Gastrocnemius medialis (tissue), 4 donors: Measurements from ENCODE around the gene B3GNT9. TPM values are rescaled to one million over a fixed set of nuclear protein-coding genes. Genes with fewer than 3 reads are reported as not detected.
A peak's percentile ranks its signal among the peaks of the same experiment; 100 is the strongest.

Source experiments
- ATAC-seq, 2 donors: fragments of 150-250 bp; one replicate each; pipeline ENCODE4 v1.9.1; 2016
- DNase-seq, 2 donors: peaks; one replicate each; pipeline ENCODE4 v3.0.0-alpha.2; 2019
- H3K27ac ChIP-seq, 4 donors: fragments of 200-600 bp; sonication (generic); 1 replicate in 1 of 4; 2 replicates in 3 of 4; pipeline ENCODE4 v1.5.1; 2016 to 2018; ENCODE audit warnings: mild to moderate bottlenecking in 2 of 4, moderate library complexity in 1 of 4
- H3K27me3 ChIP-seq, 3 donors: fragments of 200-600 bp; sonication (generic) in 2 of 3; 1 replicate in 1 of 3; 2 replicates in 2 of 3; pipeline versions ENCODE4 v1.5.1 to v1.6.0; 2016 to 2019; ENCODE audit warnings: mild to moderate bottlenecking in 1 of 3, moderate library complexity in 1 of 3
- H3K36me3 ChIP-seq, 2 donors: fragments of 200-600 bp; sonication (generic) in 1 of 2; one replicate each; pipeline ENCODE4 v1.5.1; 2017 to 2018
- H3K4me1 ChIP-seq, 2 donors: fragments of 200-600 bp; sonication (generic) in 1 of 2; one replicate each; pipeline ENCODE4 v1.5.1; 2016 to 2017; ENCODE audit warnings: mild to moderate bottlenecking in 2 of 2
- H3K4me3 ChIP-seq, 4 donors: fragments of 200-600 bp; sonication (generic) in 3 of 4; 1 replicate in 1 of 4; 2 replicates in 3 of 4; pipeline ENCODE4 v1.5.1; 2016 to 2019; ENCODE audit warnings: mild to moderate bottlenecking in 2 of 4
- H3K9me3 ChIP-seq, 3 donors: fragments of 200-600 bp; sonication (generic) in 2 of 3; 1 replicate in 1 of 3; 2 replicates in 2 of 3; pipeline ENCODE4 v1.5.1; 2016 to 2019
- POLR2A ChIP-seq, 2 donors: fragments of 450-650 bp; IDR thresholded peaks; one replicate each; pipeline ENCODE4 v1.6.1; 2017; ENCODE audit warnings: antibody characterized with exemption in 2 of 2, mild to moderate bottlenecking in 2 of 2, moderate library complexity in 2 of 2
- in situ Hi-C, 4 donors: fragments of 200-750 bp; cut with MboI; loops; one replicate each; pipeline versions ENCODE4 v1.15.0 to v1.8.0; 2017; ENCODE audit warnings: low sequenced_read_pairs in 4 of 4
- intact Hi-C: fragments of 100-400 bp; cut with DNase I; formaldehyde crosslinking; loops from one replicate; pipeline ENCODE4 v1.15.1; 2023; ENCODE audit warnings: low total_unique reads
- total RNA-seq, 4 donors: library from RNA; depleted of rRNA; stranded (reverse); fragments of >200 nt; gene quantifications; one replicate each; pipeline versions ENCODE4 v1.1.0 to v1.2.3, GENCODE V29; 2016
- TF ChIP-seq, protein P1 (sequence below), 5 experiments: fragments of 450-650 bp in 3 of 5; fragments of 200-600 bp in 2 of 5; sonication (generic) in 2 of 5; IDR thresholded peaks in 4 of 5; conservative IDR thresholded peaks in 1 of 5; 1 replicate in 4 of 5; 2 replicates in 1 of 5; pipeline ENCODE4 v1.5.1; 2016 to 2019; ENCODE audit warnings: antibody characterized with exemption in 5 of 5, mild to moderate bottlenecking in 3 of 5, moderate library complexity in 3 of 5

B3GNT9 gene
- total RNA-seq, 4 donors from 2014 or later: 1.5 to 3.1 (median 2.6) TPM

DNA sequence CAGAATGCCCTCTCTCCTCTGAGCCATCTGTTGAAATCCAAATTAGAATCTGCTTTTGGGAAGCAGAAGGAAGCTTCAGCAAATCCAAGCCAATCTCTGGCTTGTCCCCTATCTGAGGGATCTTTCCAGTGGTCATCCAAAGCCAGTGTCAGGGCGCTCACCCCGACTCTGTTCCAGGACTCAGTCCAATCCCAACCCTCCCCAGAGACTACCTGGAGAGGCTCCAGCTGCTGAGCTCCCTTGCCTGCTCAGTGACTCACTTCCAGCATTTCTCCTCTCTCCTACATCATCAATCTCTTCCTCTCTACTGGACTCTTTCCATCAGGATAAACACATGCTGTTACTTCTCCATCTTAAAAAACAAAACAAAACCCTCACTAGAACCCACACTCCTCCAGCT, 30.5 kb upstream of the B3GNT9 start:
- Histone ChIP-seq H3K4me1 (peaks cover 30 to 37% of the 10 kb centered on the region in 2 donors), H3K27me3 (no peaks in the 10 kb centered on the region), H3K27ac (peak overlapping the region in 3 of 4 donors; percentile 38 to 57 (median 51)), H3K4me3 (no peak overlapping the region), H3K9me3 (no peaks in the 10 kb centered on the region), H3K36me3 (no peaks in the 10 kb centered on the region)
- ATAC-seq (no peak), DNase-seq (no peak)
- in situ Hi-C loops: no loop called here
- intact Hi-C loops: no loop called here
- no peak for TF ChIP-seq POLR2A (IDR thresholded peaks at IDR 0.05)
- TF ChIP-seq, protein P1, sequence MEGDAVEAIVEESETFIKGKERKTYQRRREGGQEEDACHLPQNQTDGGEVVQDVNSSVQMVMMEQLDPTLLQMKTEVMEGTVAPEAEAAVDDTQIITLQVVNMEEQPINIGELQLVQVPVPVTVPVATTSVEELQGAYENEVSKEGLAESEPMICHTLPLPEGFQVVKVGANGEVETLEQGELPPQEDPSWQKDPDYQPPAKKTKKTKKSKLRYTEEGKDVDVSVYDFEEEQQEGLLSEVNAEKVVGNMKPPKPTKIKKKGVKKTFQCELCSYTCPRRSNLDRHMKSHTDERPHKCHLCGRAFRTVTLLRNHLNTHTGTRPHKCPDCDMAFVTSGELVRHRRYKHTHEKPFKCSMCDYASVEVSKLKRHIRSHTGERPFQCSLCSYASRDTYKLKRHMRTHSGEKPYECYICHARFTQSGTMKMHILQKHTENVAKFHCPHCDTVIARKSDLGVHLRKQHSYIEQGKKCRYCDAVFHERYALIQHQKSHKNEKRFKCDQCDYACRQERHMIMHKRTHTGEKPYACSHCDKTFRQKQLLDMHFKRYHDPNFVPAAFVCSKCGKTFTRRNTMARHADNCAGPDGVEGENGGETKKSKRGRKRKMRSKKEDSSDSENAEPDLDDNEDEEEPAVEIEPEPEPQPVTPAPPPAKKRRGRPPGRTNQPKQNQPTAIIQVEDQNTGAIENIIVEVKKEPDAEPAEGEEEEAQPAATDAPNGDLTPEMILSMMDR (IDR thresholded peaks at IDR 0.05 in 4 of 5, conservative IDR thresholded peaks at IDR 0.05 in 1 of 5): no peak

DNA sequence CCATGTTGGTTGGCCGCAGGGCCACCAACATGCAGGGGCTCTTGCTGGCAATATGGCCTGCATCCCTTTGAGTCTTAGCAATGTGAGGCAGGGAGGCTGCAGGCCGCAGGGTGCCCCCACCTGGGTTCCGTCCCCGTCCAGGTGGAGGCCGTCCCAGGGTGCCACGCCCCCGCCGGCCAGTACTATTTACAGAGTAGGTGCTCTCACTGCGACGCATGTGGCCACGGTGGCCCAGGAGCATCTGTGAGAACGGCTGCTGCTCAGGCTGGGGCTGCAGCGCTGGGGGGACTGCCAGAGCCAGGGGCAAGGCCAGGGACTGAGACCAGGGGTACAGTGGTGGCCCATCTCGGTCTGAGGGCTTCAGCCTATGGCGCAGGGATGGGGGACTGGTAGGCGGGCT, 29.4 kb upstream of the B3GNT9 start:
- H3K27me3 ChIP-seq: no peaks in the 10 kb centered on the region
- no peak for DNase-seq
- H3K36me3 ChIP-seq: no peaks in the 10 kb centered on the region
- H3K4me1 ChIP-seq: peaks cover 33 to 35% of the 10 kb centered on the region in 2 donors
- no peak for TF ChIP-seq POLR2A (IDR thresholded peaks at IDR 0.05)
- TF ChIP-seq, protein P1 (IDR thresholded peaks at IDR 0.05 in 4 of 5, conservative IDR thresholded peaks at IDR 0.05 in 1 of 5): no peak
- no peak overlapping the region for H3K4me3 ChIP-seq
- no peak overlapping the region for H3K27ac ChIP-seq
- in situ Hi-C loops (no loop called here), intact Hi-C loops (no loop called here)
- no peak for ATAC-seq
- no peaks in the 10 kb centered on the region for H3K9me3 ChIP-seq

DNA sequence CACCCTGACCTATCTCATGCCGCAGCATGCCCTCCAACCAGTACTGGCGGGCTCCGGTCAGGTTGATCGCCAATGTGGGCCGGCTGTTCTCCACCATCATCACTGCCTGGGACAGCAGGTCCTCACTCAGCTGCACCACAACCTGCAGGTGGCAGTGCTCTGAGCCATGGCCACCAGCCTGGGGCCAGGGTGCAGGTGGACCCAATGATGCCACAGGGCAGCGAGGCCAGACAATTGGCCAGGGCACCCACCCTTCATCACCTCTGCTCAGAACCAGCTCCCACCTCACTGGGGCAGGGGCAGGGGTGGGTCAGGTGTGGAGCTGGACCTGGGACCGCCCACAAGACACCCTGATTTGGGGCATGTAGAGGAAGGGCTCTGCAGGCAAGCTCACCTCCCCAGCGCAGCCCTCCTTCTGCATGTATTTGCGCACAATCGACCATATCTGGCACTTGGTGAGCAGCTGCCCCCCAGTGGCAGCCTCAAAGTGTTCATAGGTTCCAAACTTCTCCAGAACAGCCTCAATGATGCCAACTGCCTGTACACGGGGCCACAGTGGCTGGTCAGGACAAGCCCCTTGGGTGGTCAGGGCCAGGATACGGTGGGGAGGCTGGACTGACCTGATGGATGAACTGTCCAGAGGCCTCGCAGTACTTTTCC, 28.8 kb upstream of the B3GNT9 start:
- DNase-seq: no peak
- Histone ChIP-seq H3K9me3 (no peaks in the 10 kb centered on the region), H3K4me3 (no peak overlapping the region), H3K27ac (no peak overlapping the region), H3K4me1 (peaks cover 33% of the 10 kb centered on the region in 2 donors), H3K36me3 (no peaks in the 10 kb centered on the region), H3K27me3 (no peaks in the 10 kb centered on the region)
- TF ChIP-seq, protein P1 (IDR thresholded peaks at IDR 0.05 in 4 of 5, conservative IDR thresholded peaks at IDR 0.05 in 1 of 5): no peak
- no peak for TF ChIP-seq POLR2A (IDR thresholded peaks at IDR 0.05)
- in situ Hi-C loops (no loop called here), intact Hi-C loops (no loop called here)
- ATAC-seq: no peak

DNA sequence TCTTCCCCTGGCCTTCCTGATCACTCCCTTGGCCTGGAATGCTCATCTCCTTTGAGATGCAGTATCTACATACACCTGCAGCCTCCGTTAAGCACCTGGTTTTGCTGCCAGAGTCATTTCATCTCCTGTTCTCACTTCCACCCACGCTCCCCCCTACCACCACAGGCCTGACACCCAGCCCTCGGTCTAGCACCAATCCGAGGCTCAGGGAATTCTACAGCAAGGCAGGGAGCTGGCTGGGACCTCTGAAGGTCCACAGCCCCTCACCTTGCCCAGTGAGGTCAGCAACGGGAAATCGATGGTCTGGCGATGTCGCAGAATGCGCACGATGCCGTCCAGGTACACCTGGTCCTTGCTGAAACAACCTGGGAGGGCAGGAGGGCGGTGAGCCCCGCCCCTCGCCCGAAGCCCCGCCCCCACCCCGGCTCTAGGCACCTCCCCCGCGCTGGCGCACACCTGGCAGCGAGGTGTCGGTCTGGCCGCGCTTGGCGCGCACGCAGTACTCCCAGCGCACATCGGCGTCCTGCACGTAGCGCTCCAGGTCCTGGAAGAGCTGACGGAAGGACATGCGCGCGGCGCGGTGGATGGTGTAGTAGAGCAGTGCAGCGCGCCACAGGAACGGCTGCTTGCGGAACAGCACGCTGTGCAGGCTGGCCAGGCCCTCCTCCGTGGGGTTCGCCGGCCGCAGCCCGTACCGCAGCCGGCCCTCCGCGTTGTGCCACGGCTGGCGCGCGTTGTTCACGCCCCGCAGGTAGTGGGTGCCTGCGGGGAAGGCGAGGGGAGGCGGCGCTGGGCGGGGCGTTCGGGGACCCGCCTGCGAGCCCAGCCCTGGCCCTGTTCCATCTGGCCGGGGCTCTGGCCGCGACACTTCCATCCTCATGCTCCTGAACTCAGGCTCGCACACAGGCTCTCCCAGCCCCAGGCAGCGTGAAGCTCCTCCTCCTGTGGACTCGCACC, 27.2 kb upstream of the B3GNT9 start:
- peak in 1 of 2 donors; percentile 7 for ATAC-seq
- TF ChIP-seq, protein P1 (IDR thresholded peaks at IDR 0.05 in 4 of 5, conservative IDR thresholded peaks at IDR 0.05 in 1 of 5): peak in 1 of 5 experiments; percentile 33
- peak in 1 of 2 donors; percentile 19 for TF ChIP-seq POLR2A (IDR thresholded peaks at IDR 0.05)
- H3K27me3 ChIP-seq: no peaks in the 10 kb centered on the region
- peak in 1 of 2 donors; percentile 75 for DNase-seq
- no peaks in the 10 kb centered on the region for H3K36me3 ChIP-seq
- no peaks in the 10 kb centered on the region for H3K9me3 ChIP-seq
- peak overlapping the region; percentile 45 to 100 (median 95) for H3K27ac ChIP-seq
- intact Hi-C loops (no loop called here), in situ Hi-C loops (no loop called here)
- peaks cover 31 to 43% of the 10 kb centered on the region in 2 donors for H3K4me1 ChIP-seq
- H3K4me3 ChIP-seq: peak overlapping the region; percentile 40 to 69 (median 50)
